ENCODE results near the gene NPNT.

Gene NPNT

DNA sequence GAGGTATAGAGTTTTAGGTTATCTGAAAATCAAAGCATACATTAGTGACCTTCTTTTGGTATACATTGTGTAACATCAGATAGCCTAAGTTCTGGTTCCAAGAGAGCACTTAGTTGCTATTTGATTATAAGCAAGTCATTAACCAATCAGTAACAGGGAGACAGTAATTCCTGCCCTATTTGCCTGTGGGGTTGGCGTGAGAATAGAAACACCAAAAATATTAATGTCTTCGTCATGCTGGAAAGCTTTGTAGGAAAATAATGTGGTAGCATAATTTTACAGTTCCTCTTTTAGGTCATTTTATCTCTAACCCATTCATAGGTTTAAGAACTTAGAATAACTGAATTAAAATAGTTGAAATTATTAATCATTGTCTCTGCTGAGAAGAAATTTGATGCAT is 37.8 kb downstream of the NPNT start:
- no peak for DNase-seq (ENCODE audit: low read depth)
- no peak overlapping the region for H3K4me3 ChIP-seq (ENCODE audit: control insufficient read depth, low read depth, low read length)
- no peak for TF ChIP-seq CTCF (conservative IDR thresholded peaks at IDR 0.05; ENCODE audit: control insufficient read depth, insufficient read depth, low read depth, low read length)

DNA sequence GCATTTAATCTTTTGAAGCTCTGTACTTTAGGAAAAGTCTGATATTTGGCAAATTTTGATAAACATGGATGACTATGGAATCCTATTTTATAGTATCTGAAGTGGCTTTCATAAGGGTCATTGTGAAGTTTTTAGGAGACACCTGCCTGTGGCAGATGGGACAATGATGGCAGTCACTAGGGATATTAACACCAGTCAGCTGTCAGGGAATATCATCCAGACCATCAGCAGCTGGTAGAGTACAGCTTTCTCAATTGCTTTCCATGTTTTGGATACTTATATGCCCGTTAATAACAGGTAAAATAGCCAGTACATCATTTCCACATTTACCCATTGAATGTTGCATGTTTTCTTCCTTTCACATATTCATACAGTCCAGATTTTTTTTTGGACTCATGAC is 39.1 kb downstream of the NPNT start:
- H3K4me3 ChIP-seq (ENCODE audit: control insufficient read depth, low read depth, low read length): no peak overlapping the region
- no peak for TF ChIP-seq CTCF (conservative IDR thresholded peaks at IDR 0.05; ENCODE audit: control insufficient read depth, insufficient read depth, low read depth, low read length)
- no peak for DNase-seq (ENCODE audit: low read depth)

GRCh38 chr4:105936901-105937300 is 41.6 kb downstream of the NPNT start:
- no peak for TF ChIP-seq CTCF (conservative IDR thresholded peaks at IDR 0.05; ENCODE audit: control insufficient read depth, insufficient read depth, low read depth, low read length)
- H3K4me3 ChIP-seq (ENCODE audit: control insufficient read depth, low read depth, low read length): no peak overlapping the region
- no peak for DNase-seq (ENCODE audit: low read depth)

DNA sequence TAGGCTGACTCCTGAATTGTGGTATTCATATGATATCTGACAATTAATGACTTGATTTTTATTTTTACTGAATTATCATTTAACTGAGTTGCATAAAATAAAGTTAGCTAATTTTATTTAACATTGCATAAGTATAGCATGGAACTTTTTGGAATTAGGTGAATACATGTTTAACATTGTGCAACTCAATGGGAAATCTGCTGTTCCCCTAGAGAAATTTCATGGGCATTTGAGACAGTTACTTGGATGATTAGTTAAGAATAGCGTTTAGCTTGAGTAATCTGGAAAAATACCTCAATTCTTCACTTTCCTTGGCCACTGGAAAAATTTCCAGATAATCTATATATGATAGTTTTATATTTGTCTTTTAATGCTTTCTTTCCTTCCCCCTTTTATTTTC is 42.5 kb downstream of the NPNT start:
- DNase-seq (ENCODE audit: low read depth): no peak
- H3K4me3 ChIP-seq (ENCODE audit: control insufficient read depth, low read depth, low read length): no peak overlapping the region
- TF ChIP-seq CTCF (conservative IDR thresholded peaks at IDR 0.05; ENCODE audit: control insufficient read depth, insufficient read depth, low read depth, low read length): no peak

GRCh38 chr4:105943234-105943633 is 48.0 kb downstream of the NPNT start:
- no peak for TF ChIP-seq CTCF (conservative IDR thresholded peaks at IDR 0.05; ENCODE audit: control insufficient read depth, insufficient read depth, low read depth, low read length)
- H3K4me3 ChIP-seq (ENCODE audit: control insufficient read depth, low read depth, low read length): no peak overlapping the region
- no peak for DNase-seq (ENCODE audit: low read depth)

DNA sequence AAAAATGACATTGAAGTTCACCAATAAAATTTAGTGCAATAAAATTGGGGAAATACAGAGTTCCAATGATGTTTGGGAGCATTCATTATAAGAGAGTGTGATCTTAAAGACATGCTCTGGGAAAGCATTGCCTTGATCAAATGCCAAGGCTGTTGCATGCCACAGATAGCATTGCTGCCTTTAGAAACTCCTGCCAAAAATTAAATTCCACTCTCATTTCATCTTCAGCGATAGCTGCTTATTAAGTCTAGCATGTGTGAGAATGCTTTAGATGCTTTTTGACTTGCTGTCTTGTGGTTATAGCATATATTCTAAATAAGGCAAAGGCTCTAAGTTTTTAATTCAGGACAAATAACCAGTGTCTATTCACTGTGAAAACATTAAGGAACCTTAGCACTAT is 49.3 kb downstream of the NPNT start:
- TF ChIP-seq CTCF (conservative IDR thresholded peaks at IDR 0.05; ENCODE audit: control insufficient read depth, insufficient read depth, low read depth, low read length): no peak
- H3K4me3 ChIP-seq (ENCODE audit: control insufficient read depth, low read depth, low read length): no peak overlapping the region
- DNase-seq (ENCODE audit: low read depth): peak; percentile 10

DNA sequence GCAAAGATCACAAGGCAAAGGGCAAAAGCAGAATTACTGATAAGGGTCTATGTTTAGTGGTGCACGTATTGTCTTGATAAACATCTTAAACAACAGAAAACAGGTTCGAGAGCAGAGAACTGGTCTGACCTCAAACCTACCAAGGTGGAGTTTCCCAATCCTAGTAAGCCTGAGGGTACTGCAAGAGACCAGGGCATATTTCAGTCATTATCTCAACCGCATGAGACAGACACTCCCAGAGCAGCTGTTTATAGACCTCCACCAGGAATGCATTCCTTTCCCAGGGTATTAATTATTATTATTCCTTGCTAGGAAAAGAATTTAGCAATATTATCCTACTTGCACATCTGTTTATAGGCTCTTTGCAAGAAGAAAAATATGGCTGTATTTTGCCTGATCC is 51.5 kb downstream of the NPNT start:
- TF ChIP-seq CTCF (conservative IDR thresholded peaks at IDR 0.05; ENCODE audit: control insufficient read depth, insufficient read depth, low read depth, low read length): no peak
- DNase-seq (ENCODE audit: low read depth): no peak
- H3K4me3 ChIP-seq (ENCODE audit: control insufficient read depth, low read depth, low read length): no peak overlapping the region

Data from fibroblast of mammary gland (primary cell).